Liver (tissue), 9 donors: ENCODE measurements around the gene PLS1. TPM values are rescaled to one million over a fixed set of nuclear protein-coding genes. Genes with fewer than 3 reads are reported as not detected.

Experiments used
- DNase-seq: peaks from one replicate; pipeline ENCODE4 v3.0.0-alpha.2; 2017; ENCODE audit warnings: low spot score
- H3K27ac ChIP-seq, 2 donors: one replicate each; pipeline ENCODE4 v1.7.0; 2013; ENCODE audit warnings: inconsistent platforms in 2 of 2, low read length in 2 of 2, control low read depth in 1 of 2, low read depth in 1 of 2, mild to moderate bottlenecking in 1 of 2
- H3K27me3 ChIP-seq, 4 donors: one replicate each; pipeline versions ENCODE4 v1.6.1 to v1.7.0; 2013; ENCODE audit warnings: low read length in 3 of 4, inconsistent platforms in 1 of 4, mild to moderate bottlenecking in 1 of 4, moderate library complexity in 1 of 4; ENCODE audit not compliant: control insufficient read depth in 4 of 4, insufficient read depth in 4 of 4
- H3K36me3 ChIP-seq, 4 donors: one replicate each; pipeline versions ENCODE4 v1.6.1 to v1.7.0; 2013; ENCODE audit warnings: low read length in 3 of 4, mild to moderate bottlenecking in 3 of 4, low read depth in 1 of 4, moderate library complexity in 1 of 4; ENCODE audit not compliant: control insufficient read depth in 4 of 4, insufficient read depth in 3 of 4
- H3K4me1 ChIP-seq, 4 donors: one replicate each; pipeline versions ENCODE4 v1.6.1 to v1.7.0; 2013; ENCODE audit warnings: low read length in 3 of 4, mild to moderate bottlenecking in 3 of 4, moderate library complexity in 1 of 4; ENCODE audit not compliant: control insufficient read depth in 4 of 4, insufficient read depth in 4 of 4
- H3K4me3 ChIP-seq, 3 donors: one replicate each; pipeline versions ENCODE4 v1.6.1 to v1.7.0; 2013; ENCODE audit warnings: low read length in 3 of 3, control low read depth in 1 of 3, low read depth in 1 of 3, mild to moderate bottlenecking in 1 of 3
- H3K9ac ChIP-seq, 2 donors: one replicate each; pipeline ENCODE4 v1.7.0; 2013; ENCODE audit warnings: low read length in 2 of 2, mild to moderate bottlenecking in 2 of 2, moderate library complexity in 2 of 2, control low read depth in 1 of 2, low read depth in 1 of 2
- H3K9me3 ChIP-seq, 4 donors: one replicate each; pipeline versions ENCODE4 v1.6.1 to v1.7.0; 2013; ENCODE audit warnings: low read length in 3 of 4; ENCODE audit not compliant: control insufficient read depth in 4 of 4
- ATF3 ChIP-seq: IDR thresholded peaks from 2 replicates; pipeline ENCODE4 v1.6.1; 2016; ENCODE audit warnings: antibody characterized with exemption
- EGR1 ChIP-seq, 2 donors: IDR thresholded peaks; 2 replicates each; pipeline ENCODE4 v1.6.1; 2016 to 2018; ENCODE audit warnings: antibody characterized with exemption in 2 of 2, low read depth in 2 of 2
- FOXA1 ChIP-seq: IDR thresholded peaks from 2 replicates; pipeline ENCODE4 v1.6.1; 2016; ENCODE audit warnings: antibody characterized with exemption
- FOXA2 ChIP-seq: IDR thresholded peaks from 2 replicates; pipeline ENCODE4 v1.6.1; 2016; ENCODE audit warnings: antibody characterized with exemption
- GABPA ChIP-seq, 2 donors: IDR thresholded peaks in 1 of 2; conservative IDR thresholded peaks in 1 of 2; 2 replicates each; pipeline ENCODE4 v1.6.1; 2016; ENCODE audit warnings: antibody characterized with exemption in 2 of 2, mild to moderate bottlenecking in 1 of 2, moderate library complexity in 1 of 2
- HNF4A ChIP-seq, 2 donors: conservative IDR thresholded peaks; 2 replicates each; pipeline ENCODE4 v1.6.1; 2016; ENCODE audit warnings: antibody characterized with exemption in 2 of 2, mild to moderate bottlenecking in 2 of 2
- MAX ChIP-seq: IDR thresholded peaks from 2 replicates; pipeline ENCODE4 v1.6.1; 2016; ENCODE audit warnings: antibody characterized with exemption
- RAD21 ChIP-seq, 2 donors: IDR thresholded peaks; 2 replicates each; pipeline ENCODE4 v1.6.1; 2016; ENCODE audit warnings: antibody characterized with exemption in 2 of 2, mild to moderate bottlenecking in 2 of 2
- SP1 ChIP-seq: IDR thresholded peaks from 2 replicates; pipeline ENCODE4 v1.6.1; 2018; ENCODE audit warnings: antibody characterized with exemption, mild to moderate bottlenecking
- YY1 ChIP-seq: IDR thresholded peaks from 2 replicates; pipeline ENCODE4 v1.6.1; 2016; ENCODE audit warnings: antibody characterized with exemption, mild to moderate bottlenecking
- WGBS: extraction: QIAGEN DNeasy Blood & Tissue Kit; methylation state at CpG from one replicate; pipeline ENCODE4 v1.1.7; 2013; 5-methylcytosine and 5-hydroxymethylcytosine counted together
- polyA plus RNA-seq, 2 donors: library from polyadenylated mRNA; stranded (reverse) in 1 of 2; unstranded in 1 of 2; fragments of 200-250 nt in 1 of 2; fragments of >200 nt in 1 of 2; fragmentation: Nextera tagmentation in 1 of 2; extraction: Ambion mirVana in 1 of 2; gene quantifications; one replicate each; pipeline versions ENCODE4 v1.2.1 to v1.2.3, GENCODE V29; 2013 to 2015
- total RNA-seq, 2 donors: library from RNA; depleted of rRNA; stranded (reverse); fragments of >200 nt; gene quantifications; one replicate each; pipeline ENCODE4 v1.2.3, GENCODE V29; 2014
- TF ChIP-seq, protein P1 (sequence below): IDR thresholded peaks from 2 replicates; pipeline ENCODE4 v1.6.1; 2016; ENCODE audit warnings: antibody characterized with exemption, mild to moderate bottlenecking
- TF ChIP-seq, protein P2 (sequence below): fragments of 150-350 bp; IDR thresholded peaks from 2 replicates; pipeline ENCODE4 v1.5.1; 2017; ENCODE audit warnings: improper control_type of control experiment, low read depth, low read length; ENCODE audit not compliant: missing input control
- donor health status: healthy.
- donor health status: healthy.
- donor health status: healthy.
- donor health status: healthy.
- donor health status: healthy.

The PLS1 gene
- total and polyA plus RNA-seq, 4 donors: 7.2 to 21.9 (median 10.1) TPM

GRCh38 chr3:142625153-142625440 lies 28.9 kb downstream of the PLS1 start:
- H3K27me3 ChIP-seq: no peaks in the 10 kb centered on the region
- no peak overlapping the region for H3K27ac ChIP-seq
- H3K4me3 ChIP-seq: no peak overlapping the region
- TF ChIP-seq HNF4A (conservative IDR thresholded peaks at IDR 0.05): no peak
- TF ChIP-seq, protein P1, sequence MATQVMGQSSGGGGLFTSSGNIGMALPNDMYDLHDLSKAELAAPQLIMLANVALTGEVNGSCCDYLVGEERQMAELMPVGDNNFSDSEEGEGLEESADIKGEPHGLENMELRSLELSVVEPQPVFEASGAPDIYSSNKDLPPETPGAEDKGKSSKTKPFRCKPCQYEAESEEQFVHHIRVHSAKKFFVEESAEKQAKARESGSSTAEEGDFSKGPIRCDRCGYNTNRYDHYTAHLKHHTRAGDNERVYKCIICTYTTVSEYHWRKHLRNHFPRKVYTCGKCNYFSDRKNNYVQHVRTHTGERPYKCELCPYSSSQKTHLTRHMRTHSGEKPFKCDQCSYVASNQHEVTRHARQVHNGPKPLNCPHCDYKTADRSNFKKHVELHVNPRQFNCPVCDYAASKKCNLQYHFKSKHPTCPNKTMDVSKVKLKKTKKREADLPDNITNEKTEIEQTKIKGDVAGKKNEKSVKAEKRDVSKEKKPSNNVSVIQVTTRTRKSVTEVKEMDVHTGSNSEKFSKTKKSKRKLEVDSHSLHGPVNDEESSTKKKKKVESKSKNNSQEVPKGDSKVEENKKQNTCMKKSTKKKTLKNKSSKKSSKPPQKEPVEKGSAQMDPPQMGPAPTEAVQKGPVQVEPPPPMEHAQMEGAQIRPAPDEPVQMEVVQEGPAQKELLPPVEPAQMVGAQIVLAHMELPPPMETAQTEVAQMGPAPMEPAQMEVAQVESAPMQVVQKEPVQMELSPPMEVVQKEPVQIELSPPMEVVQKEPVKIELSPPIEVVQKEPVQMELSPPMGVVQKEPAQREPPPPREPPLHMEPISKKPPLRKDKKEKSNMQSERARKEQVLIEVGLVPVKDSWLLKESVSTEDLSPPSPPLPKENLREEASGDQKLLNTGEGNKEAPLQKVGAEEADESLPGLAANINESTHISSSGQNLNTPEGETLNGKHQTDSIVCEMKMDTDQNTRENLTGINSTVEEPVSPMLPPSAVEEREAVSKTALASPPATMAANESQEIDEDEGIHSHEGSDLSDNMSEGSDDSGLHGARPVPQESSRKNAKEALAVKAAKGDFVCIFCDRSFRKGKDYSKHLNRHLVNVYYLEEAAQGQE: no peak
- no peak for TF ChIP-seq ATF3
- H3K36me3 ChIP-seq: no peaks in the 10 kb centered on the region
- no peaks in the 10 kb centered on the region for H3K9me3 ChIP-seq
- H3K9ac ChIP-seq: no peak overlapping the region
- 89% methylated on average over 2 of the region's 2 CpGs for WGBS
- no peak for DNase-seq
- H3K4me1 ChIP-seq: no peaks in the 10 kb centered on the region

- Histone ChIP-seq H3K36me3 (no peaks in the 10 kb centered on the region), H3K9ac (no peak overlapping the region), H3K9me3 (no peaks in the 10 kb centered on the region), H3K27ac (no peak overlapping the region), H3K27me3 (no peaks in the 10 kb centered on the region), H3K4me3 (no peak overlapping the region), H3K4me1 (no peaks in the 10 kb centered on the region)
- no peak for DNase-seq
- TF ChIP-seq FOXA1: no peak
- TF ChIP-seq SP1: no peak
- no peak for TF ChIP-seq HNF4A (conservative IDR thresholded peaks at IDR 0.05)
- TF ChIP-seq MAX: no peak
- TF ChIP-seq GABPA (IDR thresholded peaks at IDR 0.05 in 1 of 2, conservative IDR thresholded peaks at IDR 0.05 in 1 of 2): no peak
- TF ChIP-seq RAD21 (IDR thresholded peaks at IDR 0.05): no peak
- no peak for TF ChIP-seq YY1
- no peak for TF ChIP-seq ATF3
- TF ChIP-seq, protein P2, sequence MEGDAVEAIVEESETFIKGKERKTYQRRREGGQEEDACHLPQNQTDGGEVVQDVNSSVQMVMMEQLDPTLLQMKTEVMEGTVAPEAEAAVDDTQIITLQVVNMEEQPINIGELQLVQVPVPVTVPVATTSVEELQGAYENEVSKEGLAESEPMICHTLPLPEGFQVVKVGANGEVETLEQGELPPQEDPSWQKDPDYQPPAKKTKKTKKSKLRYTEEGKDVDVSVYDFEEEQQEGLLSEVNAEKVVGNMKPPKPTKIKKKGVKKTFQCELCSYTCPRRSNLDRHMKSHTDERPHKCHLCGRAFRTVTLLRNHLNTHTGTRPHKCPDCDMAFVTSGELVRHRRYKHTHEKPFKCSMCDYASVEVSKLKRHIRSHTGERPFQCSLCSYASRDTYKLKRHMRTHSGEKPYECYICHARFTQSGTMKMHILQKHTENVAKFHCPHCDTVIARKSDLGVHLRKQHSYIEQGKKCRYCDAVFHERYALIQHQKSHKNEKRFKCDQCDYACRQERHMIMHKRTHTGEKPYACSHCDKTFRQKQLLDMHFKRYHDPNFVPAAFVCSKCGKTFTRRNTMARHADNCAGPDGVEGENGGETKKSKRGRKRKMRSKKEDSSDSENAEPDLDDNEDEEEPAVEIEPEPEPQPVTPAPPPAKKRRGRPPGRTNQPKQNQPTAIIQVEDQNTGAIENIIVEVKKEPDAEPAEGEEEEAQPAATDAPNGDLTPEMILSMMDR: no peak
- TF ChIP-seq, protein P1: no peak
- TF ChIP-seq FOXA2: no peak
- no peak for TF ChIP-seq EGR1 (IDR thresholded peaks at IDR 0.05; ENCODE audit: low read depth in 2 of 2)
These were observed 30.8 kb downstream of the PLS1 start for GRCh38 chr3:142626971-142627370.
